MCF 10A (cell line): Measurements from ENCODE around the gene CALHM2. TPM values are rescaled to one million over a fixed set of nuclear protein-coding genes. Genes with fewer than 3 reads are reported as not detected.

Source experiments
- BruUV-seq: library from RNA; stranded (reverse); fragments of 400-500 nt; replicated peaks from 2 replicates; lab custom pipeline; 2021; lab: Mats Ljungman, UMichigan
- CTCF ChIA-PET: fragments of 300-600 bp; sonication (Branson Sonifier 250); formaldehyde crosslinking; extraction: SDS; loops from one replicate; lab custom pipeline; 2021; ENCODE audit warnings: antibody characterized with exemption, inconsistent platforms; lab: Yijun Ruan, JAX
- POLR2A ChIA-PET: fragments of 300-600, 350-650 bp; sonication (Branson Sonifier 250); formaldehyde crosslinking; extraction: SDS; loops from one replicate; lab custom pipeline; 2020; ENCODE audit warnings: antibody characterized with exemption, inconsistent platforms; lab: Yijun Ruan, JAX
- DNase-seq: peaks from one replicate; pipeline ENCODE4 v3.0.0-alpha.2; 2018; ENCODE audit not compliant: unreplicated experiment
- H3K27ac Mint-ChIP-seq: one replicate; pipeline ENCODE4 v1.8.0; 2022; ENCODE audit warnings: mild to moderate bottlenecking, low read depth, mixed read lengths; ENCODE audit not compliant: unreplicated experiment
- H3K27me3 Mint-ChIP-seq: one replicate; pipeline ENCODE4 v1.8.0; 2022; ENCODE audit warnings: mixed read lengths; ENCODE audit not compliant: insufficient read depth, unreplicated experiment
- H3K36me3 Mint-ChIP-seq: one replicate; pipeline ENCODE4 v1.8.0; 2022; ENCODE audit warnings: mild to moderate bottlenecking, moderate library complexity, mixed read lengths; ENCODE audit not compliant: insufficient read depth, unreplicated experiment
- H3K4me1 Mint-ChIP-seq: one replicate; pipeline ENCODE4 v1.8.0; 2022; ENCODE audit warnings: mixed read lengths; ENCODE audit not compliant: insufficient read depth, unreplicated experiment
- H3K4me3 Mint-ChIP-seq: one replicate; pipeline ENCODE4 v1.8.0; 2022; ENCODE audit warnings: mild to moderate bottlenecking, moderate library complexity, mixed read lengths; ENCODE audit not compliant: unreplicated experiment
- H3K9me3 Mint-ChIP-seq: one replicate; pipeline ENCODE4 v1.8.0; 2022; ENCODE audit warnings: mixed read lengths; ENCODE audit not compliant: unreplicated experiment
- CTCF ChIP-seq: fragments of 200-600 bp; IDR thresholded peaks from one replicate; pipeline ENCODE4 v1.8.0; 2022; ENCODE audit warnings: antibody characterized with exemption, mild to moderate bottlenecking; ENCODE audit not compliant: unreplicated experiment
- intact Hi-C: fragments of 100-400 bp; cut with micrococcal nuclease; formaldehyde crosslinking; loops from 2 replicates; pipeline ENCODE4 v1.14.1; 2022
- total RNA-seq: library from RNA; stranded (reverse); gene quantifications from 2 replicates; pipeline ENCODE4 v1.2.3, GENCODE V29; 2022

The CALHM2 gene
- total RNA-seq, 1 experiment from 2014 or later: 4.2 TPM

GRCh38 chr10:103466734-103467133 is 14.6 kb upstream of the CALHM2 start:
- peaks cover 40% of the 10 kb centered on the region for H3K27me3 Mint-ChIP-seq
- H3K27ac Mint-ChIP-seq: no peak overlapping the region
- intact Hi-C loops: no loop called here
- ChIA-PET POLR2A (interaction anchor here (1.2 kb wide), 1 partner anchor 8 kb away, joined by 3 read pairs; no protein-coding TSS in a partner anchor), CTCF (interaction anchor here (1.6 kb wide), 1 partner anchor 50 kb away, joined by 9 read pairs; no protein-coding TSS in a partner anchor)
- H3K4me3 Mint-ChIP-seq: no peak overlapping the region
- no peak for TF ChIP-seq CTCF
- no peaks in the 10 kb centered on the region for H3K9me3 Mint-ChIP-seq
- BruUV-seq: no TSS peak
- no peaks in the 10 kb centered on the region for H3K4me1 Mint-ChIP-seq
- DNase-seq: no peak
- H3K36me3 Mint-ChIP-seq: no peaks in the 10 kb centered on the region

DNA sequence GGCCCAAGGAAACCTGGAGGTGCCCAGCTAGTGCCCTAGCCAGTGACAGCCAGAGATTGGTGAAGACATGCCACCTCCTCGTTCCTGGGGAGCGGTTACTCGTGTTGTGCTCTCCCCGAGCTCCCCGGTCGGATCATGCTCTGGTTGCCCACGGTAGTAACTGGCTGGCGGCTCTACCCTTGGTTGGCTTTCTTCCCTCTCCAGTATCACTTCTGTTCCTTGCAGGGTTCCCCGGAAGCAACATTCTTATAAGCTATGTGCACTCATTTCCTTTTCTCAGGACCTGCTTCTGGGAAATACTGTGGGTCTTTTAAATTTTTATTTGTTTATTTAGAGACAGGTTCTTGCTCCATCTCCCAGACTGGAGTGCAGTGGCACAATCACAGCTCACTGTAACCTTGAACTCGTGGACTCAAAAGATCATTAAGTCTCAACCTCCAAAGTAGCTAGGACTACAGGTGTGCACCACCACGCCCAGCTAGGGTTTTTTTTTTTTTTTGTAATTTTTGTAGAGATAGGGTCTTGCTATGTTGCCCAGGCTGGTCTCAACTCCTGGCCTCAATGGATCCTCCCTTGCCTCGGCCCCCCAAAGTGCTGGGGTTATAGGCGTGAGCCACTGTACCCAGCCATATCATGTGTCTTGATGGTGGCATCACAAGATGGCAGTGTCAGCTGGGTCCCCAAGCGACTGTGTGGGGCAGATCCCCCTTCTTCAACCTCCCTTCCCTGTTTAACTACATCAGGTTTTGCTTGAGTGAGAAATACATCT is 13.4 kb upstream of the CALHM2 start:
- H3K9me3 Mint-ChIP-seq: no peaks in the 10 kb centered on the region
- POLR2A ChIA-PET: interaction anchor here (0.6 to 1.3 kb wide), 3 partner anchors 9 to 34 kb away, joined by 3 read pairs; no protein-coding TSS in a partner anchor
- H3K27ac Mint-ChIP-seq: no peak overlapping the region
- no peaks in the 10 kb centered on the region for H3K4me1 Mint-ChIP-seq
- DNase-seq: no peak
- H3K27me3 Mint-ChIP-seq: peaks cover 37% of the 10 kb centered on the region
- H3K4me3 Mint-ChIP-seq: no peak overlapping the region
- no peak for TF ChIP-seq CTCF
- CTCF ChIA-PET: interaction anchor here (0.6 to 1.6 kb wide), 3 partner anchors 20 to 99 kb away, joined by 3 to 9 read pairs (median 4); no protein-coding TSS in a partner anchor
- BruUV-seq: no TSS peak
- H3K36me3 Mint-ChIP-seq: peaks cover 6% of the 10 kb centered on the region
- intact Hi-C loops: no loop called here

DNA sequence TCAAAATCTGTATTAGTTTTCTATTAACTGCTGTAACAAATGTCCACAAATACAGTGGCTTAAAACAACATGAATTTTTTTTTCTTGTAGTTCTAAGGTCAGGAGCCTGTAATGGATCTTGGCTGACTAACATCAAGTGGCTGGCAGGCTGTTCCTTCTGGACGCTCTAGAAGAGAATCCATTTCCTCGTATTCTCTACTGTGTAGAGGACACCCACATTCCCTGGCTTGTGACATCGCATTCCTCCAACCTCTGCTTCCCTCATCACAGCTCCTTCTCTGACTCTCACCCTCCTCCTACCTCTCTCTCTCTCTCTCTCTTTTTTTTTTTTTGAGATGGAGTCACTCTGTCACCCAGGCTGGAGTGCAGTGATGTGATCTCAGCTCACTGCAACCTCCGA is 11.3 kb upstream of the CALHM2 start:
- POLR2A ChIA-PET: no interaction called here
- H3K27ac Mint-ChIP-seq: no peak overlapping the region
- BruUV-seq: no TSS peak
- CTCF ChIA-PET: interaction anchor here (0.6 to 1.1 kb wide), 2 partner anchors 22 to 129 kb away, joined by 3 read pairs; no protein-coding TSS in a partner anchor
- H3K27me3 Mint-ChIP-seq: peaks cover 16% of the 10 kb centered on the region
- H3K4me1 Mint-ChIP-seq: no peaks in the 10 kb centered on the region
- no peak for TF ChIP-seq CTCF
- H3K4me3 Mint-ChIP-seq: no peak overlapping the region
- DNase-seq: no peak
- peaks cover 6% of the 10 kb centered on the region for H3K36me3 Mint-ChIP-seq
- intact Hi-C loops: no loop called here
- H3K9me3 Mint-ChIP-seq: no peaks in the 10 kb centered on the region

GRCh38 chr10:103459615-103460014 is 7.4 kb upstream of the CALHM2 start:
- intact Hi-C loops: no loop called here
- Mint-ChIP-seq H3K36me3 (peaks cover 6% of the 10 kb centered on the region), H3K27me3 (peaks cover 10% of the 10 kb centered on the region), H3K27ac (no peak overlapping the region), H3K4me3 (no peak overlapping the region), H3K9me3 (no peaks in the 10 kb centered on the region), H3K4me1 (no peaks in the 10 kb centered on the region)
- BruUV-seq: no TSS peak
- CTCF ChIA-PET: no interaction called here
- POLR2A ChIA-PET: interaction anchor here (0.6 kb wide), 1 partner anchor 598 kb away, joined by 3 read pairs; no protein-coding TSS in a partner anchor
- no peak for TF ChIP-seq CTCF
- no peak for DNase-seq
